WTC11 (cell line): ENCODE results near the gene SLC6A1. TPM values are rescaled to one million over a fixed set of nuclear protein-coding genes. Genes with fewer than 3 reads are reported as not detected.

ENCODE experiments used
- ATAC-seq: fragments of 200-7000 bp; cut with Tn5 transposase; 2 replicates; pipeline ENCODE4 v1.10.0; 2021; ENCODE audit warnings: mild to moderate bottlenecking, moderate library complexity
- CTCF ChIA-PET: fragments of 300-600 bp; sonication (Branson Sonifier 250); formaldehyde crosslinking; loops from one replicate; lab custom pipeline; 2021; ENCODE audit warnings: antibody characterized with exemption; lab: Charles Lee
- POLR2A ChIA-PET: fragments of 350-600 bp; sonication (Branson Sonifier 250); formaldehyde crosslinking; loops from one replicate; lab custom pipeline; 2021; ENCODE audit warnings: antibody characterized with exemption; lab: Charles Lee
- DNase-seq: peaks from one replicate; pipeline ENCODE4 v3.0.0; 2021; ENCODE audit warnings: low spot score
- H3K27ac Mint-ChIP-seq: 2 replicates; pipeline ENCODE4 v1.8.0; 2021; ENCODE audit warnings: mixed read lengths
- H3K27me3 Mint-ChIP-seq: 2 replicates; pipeline ENCODE4 v1.8.0; 2021; ENCODE audit warnings: low read depth, mild to moderate bottlenecking, moderate library complexity, mixed read lengths
- H3K36me3 Mint-ChIP-seq: 2 replicates; pipeline ENCODE4 v1.8.0; 2021; ENCODE audit warnings: mixed read lengths
- H3K4me1 Mint-ChIP-seq: 2 replicates; pipeline ENCODE4 v1.8.0; 2022; ENCODE audit warnings: mixed read lengths
- H3K4me3 Mint-ChIP-seq: 2 replicates; pipeline ENCODE4 v1.8.0; 2021; ENCODE audit warnings: mild to moderate bottlenecking, moderate library complexity, mixed read lengths
- H3K9me3 Mint-ChIP-seq: 2 replicates; pipeline ENCODE4 v1.8.0; 2021; ENCODE audit warnings: mixed read lengths
- ESRRA ChIP-seq: sonication (generic); formaldehyde crosslinking; IDR thresholded peaks from 2 replicates; pipeline ENCODE4 v1.8.1; 2022; ENCODE audit warnings: mild to moderate bottlenecking, missing genetic modification reagents, borderline replicate concordance
- GRHL2 ChIP-seq: fragments of 250-450 bp; sonication (Bioruptor Pico); IDR thresholded peaks from 2 replicates; pipeline ENCODE4 v1.8.0; 2022; ENCODE audit warnings: mild to moderate bottlenecking, moderate library complexity; ENCODE audit not compliant: insufficient replicate concordance, severe bottlenecking
- GTF2I ChIP-seq: fragments of 250-450 bp; sonication (Bioruptor Pico); conservative IDR thresholded peaks from 2 replicates; pipeline ENCODE4 v1.4.0; 2021; ENCODE audit warnings: mild to moderate bottlenecking
- HMGXB4 ChIP-seq: sonication (generic); formaldehyde crosslinking; IDR thresholded peaks from 2 replicates; pipeline ENCODE4 v1.8.1; 2023; ENCODE audit warnings: mild to moderate bottlenecking, moderate library complexity, missing genetic modification reagents
- NR1H2 ChIP-seq: sonication (generic); formaldehyde crosslinking; IDR thresholded peaks from 2 replicates; pipeline ENCODE4 v1.9.0; 2021; ENCODE audit warnings: mild to moderate bottlenecking, moderate library complexity, missing genetic modification reagents
- NR3C1 ChIP-seq: sonication (generic); formaldehyde crosslinking; conservative IDR thresholded peaks from 2 replicates; pipeline ENCODE4 v1.8.1; 2023; ENCODE audit warnings: low read depth, mild to moderate bottlenecking, missing genetic modification reagents
- PRRX2 ChIP-seq: fragments of 250-450 bp; sonication (Bioruptor Pico); IDR thresholded peaks from 2 replicates; pipeline ENCODE4 v1.8.0; 2021; ENCODE audit warnings: mild to moderate bottlenecking
- TCF7 ChIP-seq: sonication (generic); formaldehyde crosslinking; IDR thresholded peaks from 2 replicates; pipeline ENCODE4 v1.8.0; 2022; ENCODE audit warnings: mild to moderate bottlenecking, low read depth, missing genetic modification reagents, moderate library complexity
- TEAD1 ChIP-seq: sonication (generic); formaldehyde crosslinking; IDR thresholded peaks from 2 replicates; pipeline ENCODE4 v1.8.0; 2022; ENCODE audit warnings: mild to moderate bottlenecking, missing genetic modification reagents
- TEAD4 ChIP-seq: sonication (generic); formaldehyde crosslinking; IDR thresholded peaks from 2 replicates; pipeline ENCODE4 v1.8.0; 2022; ENCODE audit warnings: mild to moderate bottlenecking, missing genetic modification reagents
- TP53 ChIP-seq: sonication (generic); formaldehyde crosslinking; IDR thresholded peaks from 2 replicates; pipeline ENCODE4 v1.8.1; 2023; ENCODE audit warnings: mild to moderate bottlenecking, missing genetic modification reagents
- ZBTB43 ChIP-seq: sonication (generic); formaldehyde crosslinking; IDR thresholded peaks from 2 replicates; pipeline ENCODE4 v1.8.1; 2023; ENCODE audit warnings: mild to moderate bottlenecking, missing genetic modification reagents
- ZNF138 ChIP-seq: sonication (generic); formaldehyde crosslinking; conservative IDR thresholded peaks from 2 replicates; pipeline ENCODE4 v1.8.1; 2022; ENCODE audit warnings: mild to moderate bottlenecking, moderate library complexity, missing genetic modification reagents
- ZNF219 ChIP-seq: sonication (generic); formaldehyde crosslinking; IDR thresholded peaks from 2 replicates; pipeline ENCODE4 v1.8.0; 2023; ENCODE audit warnings: missing genetic modification reagents, mild to moderate bottlenecking, borderline replicate concordance
- ZNF423 ChIP-seq: fragments of 250-450 bp; sonication (Bioruptor Pico); IDR thresholded peaks from 2 replicates; pipeline ENCODE4 v2.1.2; 2022; ENCODE audit warnings: mild to moderate bottlenecking, moderate library complexity
- ZSCAN18 ChIP-seq: fragments of 250-450 bp; sonication (Bioruptor Pico); IDR thresholded peaks from 2 replicates; pipeline ENCODE4 v2.1.2; 2022; ENCODE audit warnings: mild to moderate bottlenecking, moderate library complexity
- total RNA-seq: library from RNA; stranded (reverse); gene quantifications from 3 replicates; pipeline ENCODE4 v1.2.3, GENCODE V29; 2021
- TF ChIP-seq, protein P1 (sequence below): sonication (generic); formaldehyde crosslinking; IDR thresholded peaks from 2 replicates; pipeline ENCODE4 v1.8.1; 2022; ENCODE audit warnings: low read depth, missing genetic modification reagents, borderline replicate concordance
- TF ChIP-seq, protein P2 (sequence below): fragments of 250-450 bp; sonication (Bioruptor Pico); IDR thresholded peaks from 2 replicates; pipeline ENCODE4 v1.8.0; 2021; ENCODE audit warnings: mild to moderate bottlenecking

SLC6A1 gene
- total RNA-seq, 1 experiment from 2014 or later, result 0.72 TPM

DNA sequence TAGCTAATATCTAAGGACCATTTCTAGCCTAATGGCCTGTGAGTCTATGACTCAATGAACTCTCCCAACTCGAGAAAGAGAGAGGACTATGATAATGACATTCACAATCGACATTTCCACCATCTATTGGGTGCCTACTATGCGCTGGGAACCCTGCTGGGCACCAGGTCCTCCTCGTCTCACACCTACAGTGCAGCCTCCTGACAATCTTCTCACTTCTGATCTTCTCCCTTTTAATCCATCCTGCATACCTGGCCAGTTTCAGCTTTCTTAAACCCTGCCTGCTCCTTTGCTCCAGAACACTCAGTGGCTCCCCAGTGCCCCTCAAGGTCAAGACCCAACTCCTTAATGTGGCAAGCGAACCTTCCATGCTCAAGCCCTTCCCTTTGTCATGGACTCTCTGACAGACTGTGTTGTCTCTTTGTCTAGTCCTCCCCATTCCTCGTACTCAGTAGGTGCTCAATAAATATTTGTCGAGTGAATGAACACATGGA, 3.5 kb upstream of the SLC6A1 start:
- Mint-ChIP-seq H3K27ac (no peak overlapping the region), H3K9me3 (peaks cover 6% of the 10 kb centered on the region; the same call in 1 of the 2 replicates), H3K27me3 (peaks cover 42% of the 10 kb centered on the region), H3K4me1 (peaks cover 21% of the 10 kb centered on the region), H3K4me3 (no peak overlapping the region), H3K36me3 (no peaks in the 10 kb centered on the region)
- ChIA-PET POLR2A (no interaction called here), CTCF (interaction anchor here (0.7 to 4.2 kb wide), 3 partner anchors 18 to 43 kb away, joined by 3 to 15 read pairs (median 5); no protein-coding TSS in a partner anchor)
- TF ChIP-seq ZNF423 (no peak), GRHL2 (no peak), TEAD4 (CRISPR knock-in tag) (no peak), ZNF138 (no peak), TCF7 (CRISPR knock-in tag) (no peak), GTF2I (CRISPR knock-in tag) (no peak), NR3C1 (no peak), TEAD1 (CRISPR knock-in tag) (no peak), ZNF219 (CRISPR knock-in tag) (no peak), ZBTB43 (no peak), ZSCAN18 (CRISPR knock-in tag) (no peak), NR1H2 (CRISPR knock-in tag) (no peak), TP53 (CRISPR knock-in tag) (no peak), PRRX2 (no peak), ESRRA (CRISPR knock-in tag) (no peak)
- TF ChIP-seq, protein P1, sequence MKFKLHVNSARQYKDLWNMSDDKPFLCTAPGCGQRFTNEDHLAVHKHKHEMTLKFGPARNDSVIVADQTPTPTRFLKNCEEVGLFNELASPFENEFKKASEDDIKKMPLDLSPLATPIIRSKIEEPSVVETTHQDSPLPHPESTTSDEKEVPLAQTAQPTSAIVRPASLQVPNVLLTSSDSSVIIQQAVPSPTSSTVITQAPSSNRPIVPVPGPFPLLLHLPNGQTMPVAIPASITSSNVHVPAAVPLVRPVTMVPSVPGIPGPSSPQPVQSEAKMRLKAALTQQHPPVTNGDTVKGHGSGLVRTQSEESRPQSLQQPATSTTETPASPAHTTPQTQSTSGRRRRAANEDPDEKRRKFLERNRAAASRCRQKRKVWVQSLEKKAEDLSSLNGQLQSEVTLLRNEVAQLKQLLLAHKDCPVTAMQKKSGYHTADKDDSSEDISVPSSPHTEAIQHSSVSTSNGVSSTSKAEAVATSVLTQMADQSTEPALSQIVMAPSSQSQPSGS (CRISPR knock-in tag), result no peak
- TF ChIP-seq, protein P2, sequence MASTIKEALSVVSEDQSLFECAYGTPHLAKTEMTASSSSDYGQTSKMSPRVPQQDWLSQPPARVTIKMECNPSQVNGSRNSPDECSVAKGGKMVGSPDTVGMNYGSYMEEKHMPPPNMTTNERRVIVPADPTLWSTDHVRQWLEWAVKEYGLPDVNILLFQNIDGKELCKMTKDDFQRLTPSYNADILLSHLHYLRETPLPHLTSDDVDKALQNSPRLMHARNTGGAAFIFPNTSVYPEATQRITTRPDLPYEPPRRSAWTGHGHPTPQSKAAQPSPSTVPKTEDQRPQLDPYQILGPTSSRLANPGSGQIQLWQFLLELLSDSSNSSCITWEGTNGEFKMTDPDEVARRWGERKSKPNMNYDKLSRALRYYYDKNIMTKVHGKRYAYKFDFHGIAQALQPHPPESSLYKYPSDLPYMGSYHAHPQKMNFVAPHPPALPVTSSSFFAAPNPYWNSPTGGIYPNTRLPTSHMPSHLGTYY (CRISPR knock-in tag), result no peak
- DNase-seq, result no peak
- ATAC-seq, result no peak

DNA sequence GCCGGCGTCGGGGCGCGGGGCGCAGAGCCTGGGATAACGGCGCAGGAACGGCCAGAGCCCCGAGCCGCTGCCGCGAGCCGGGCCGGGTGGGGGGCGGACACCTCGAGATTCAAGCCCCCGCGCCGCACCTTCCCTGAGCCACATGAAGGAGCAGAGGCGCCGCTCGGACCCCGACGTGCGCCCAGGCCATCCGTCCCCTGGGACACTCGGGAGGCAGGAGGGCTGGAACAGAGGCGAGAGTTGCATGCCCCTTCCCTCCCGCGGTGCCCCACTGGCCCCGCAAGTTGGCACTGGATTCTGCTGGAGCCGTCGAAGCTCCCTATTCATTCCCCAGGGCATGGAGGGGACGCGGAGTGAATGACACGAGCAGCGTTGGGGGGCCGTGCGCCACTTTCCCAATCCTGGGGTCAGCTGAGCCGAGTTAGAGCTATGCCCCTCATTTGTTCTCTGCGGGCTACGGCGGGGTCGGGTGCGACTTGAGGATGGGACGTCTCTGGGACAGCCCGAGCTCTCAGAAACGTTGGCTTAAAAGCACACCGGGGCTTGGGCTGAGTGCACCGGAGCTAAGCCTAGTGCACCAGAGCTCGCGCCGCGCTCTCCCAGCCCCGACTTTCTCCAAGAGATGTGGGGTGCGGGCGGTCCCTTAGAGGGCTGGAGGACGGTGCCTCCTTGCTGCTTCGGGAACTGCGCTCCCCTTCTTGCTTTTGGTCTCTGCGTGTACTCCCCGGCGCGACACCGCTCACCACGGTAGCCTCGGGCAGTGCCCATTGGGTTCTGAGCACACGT, 588 bp downstream of the SLC6A1 start:
- peak; percentile 25 for ATAC-seq
- Mint-ChIP-seq H3K9me3 (peaks cover 6% of the 10 kb centered on the region; the same call in 1 of the 2 replicates), H3K4me3 (peak overlapping the region; percentile 61), H3K36me3 (no peaks in the 10 kb centered on the region), H3K4me1 (peaks cover 16% of the 10 kb centered on the region), H3K27me3 (peaks cover 79% of the 10 kb centered on the region), H3K27ac (no peak overlapping the region)
- POLR2A ChIA-PET, result no interaction called here
- peak; percentile 22 for DNase-seq
- CTCF ChIA-PET, result interaction anchor here (0.7 to 4.2 kb wide), 11 partner anchors 14 to 244 kb away, joined by 3 to 23 read pairs (median 5); no protein-coding TSS in a partner anchor
- TF ChIP-seq GTF2I (CRISPR knock-in tag) (no peak), ZSCAN18 (CRISPR knock-in tag) (no peak), NR1H2 (CRISPR knock-in tag) (no peak), HMGXB4 (CRISPR knock-in tag) (0 out of 2 replicates have a peak, but pooled peaks have one; percentile 16)
